CD1c-positive myeloid dendritic cell (primary cell): ENCODE measurements around the gene THAP7.

Experiments used
- DNase-seq: peaks from one replicate; pipeline ENCODE4 v3.0.0-alpha.2; 2016; ENCODE audit errors: extremely low spot score

THAP7 gene

GRCh38 chr22:21031545-21032036 lies 29.7 kb upstream of the THAP7 start:
- no peak for DNase-seq

GRCh38 chr22:21030621-21031544 lies 29.0 kb upstream of the THAP7 start:
- no peak for DNase-seq

- DNase-seq: no peak
Measured at GRCh38 chr22:21030032-21030431, 28.1 kb upstream of the THAP7 start.

GRCh38 chr22:21029486-21030025 lies 27.6 kb upstream of the THAP7 start:
- no peak for DNase-seq

- no peak for DNase-seq
Measured at GRCh38 chr22:21028277-21029251, 26.6 kb upstream of the THAP7 start.

GRCh38 chr22:21026783-21027692 lies 25.1 kb upstream of the THAP7 start:
- no peak for DNase-seq

- no peak for DNase-seq
Measured at GRCh38 chr22:21025763-21026755, 24.1 kb upstream of the THAP7 start.

- DNase-seq: no peak
Measured at GRCh38 chr22:21025266-21025665, 23.3 kb upstream of the THAP7 start.

- no peak for DNase-seq
Measured at GRCh38 chr22:21022955-21023614, 21.2 kb upstream of the THAP7 start.

- DNase-seq: no peak
Measured at GRCh38 chr22:21022507-21022906, 20.6 kb upstream of the THAP7 start.

GRCh38 chr22:21020802-21021429 lies 19.0 kb upstream of the THAP7 start:
- DNase-seq: peak; percentile 8

GRCh38 chr22:21018314-21018713 lies 16.4 kb upstream of the THAP7 start:
- DNase-seq: no peak

- no peak for DNase-seq
Measured at GRCh38 chr22:21016644-21017420, 14.9 kb upstream of the THAP7 start.

- DNase-seq: no peak
Measured at GRCh38 chr22:21015466-21016006, 13.6 kb upstream of the THAP7 start.

GRCh38 chr22:21014726-21015465 lies 13.0 kb upstream of the THAP7 start, which contains the start of gene P2RX6:
Gene P2RX6, plus strand, starts transcription at chr22:21015165. Its CDS starts 10 bp downstream, at chr22:21015175.
- peak; percentile 66 for DNase-seq

GRCh38 chr22:21014202-21014725 lies 12.3 kb upstream of the THAP7 start:
- DNase-seq: peak; percentile 95
